ENCODE measurements around the gene RNU5B-1.

The RNU5B-1 gene

DNA sequence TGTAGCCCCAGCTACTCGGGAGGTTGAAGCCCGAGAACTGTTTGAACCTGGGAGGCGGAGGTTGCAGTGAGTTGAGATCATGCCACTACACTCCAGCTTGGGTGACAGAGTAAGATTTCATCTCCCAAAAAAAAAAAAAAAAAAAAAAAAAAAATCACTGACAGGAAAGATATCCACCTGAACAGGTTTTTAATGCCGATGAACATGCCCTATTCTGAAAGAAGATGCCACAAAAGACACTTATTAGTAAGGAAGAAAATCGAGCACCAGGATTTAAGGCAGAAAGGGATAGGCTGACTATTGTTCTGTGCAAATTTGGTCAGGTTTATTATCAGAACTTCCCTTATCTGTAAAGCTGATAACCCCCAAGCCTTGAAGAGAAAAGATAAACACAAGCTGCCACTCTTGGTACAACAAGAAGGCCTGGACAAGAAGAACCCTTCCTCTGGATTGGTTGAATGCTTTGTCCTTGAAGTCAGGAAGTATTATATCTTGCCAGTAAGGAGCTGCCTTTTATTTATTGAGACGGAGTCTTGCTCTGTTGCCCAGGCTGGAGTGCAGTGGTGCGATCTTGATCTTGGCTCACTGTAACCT is 15.1 kb upstream of the RNU5B-1 start:
- DNase-seq: no peak

DNA sequence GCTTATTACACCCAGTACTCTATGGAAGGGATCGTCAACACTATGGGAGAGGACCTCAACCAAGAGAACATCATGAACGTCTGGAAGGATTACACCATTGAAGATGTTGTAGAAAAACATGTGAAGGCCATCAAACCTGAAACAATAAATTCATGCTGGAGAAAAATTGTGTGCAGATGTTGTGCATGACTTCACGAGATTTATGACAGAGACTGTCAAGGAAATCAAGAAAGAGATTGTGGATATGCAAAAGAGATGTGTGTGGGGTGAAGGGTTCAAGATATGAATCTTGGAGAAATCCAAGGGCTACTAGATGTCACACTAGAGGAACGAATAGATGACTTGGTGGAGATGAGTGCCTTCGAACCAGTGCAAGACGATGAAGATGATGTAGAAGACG is 14.2 kb upstream of the RNU5B-1 start:
- DNase-seq: no peak

- no peak for DNase-seq
These were observed 11.4 kb upstream of the RNU5B-1 start for GRCh38 chr15:65292938-65293518.

GRCh38 chr15:65298731-65299130 is 5.7 kb upstream of the RNU5B-1 start:
- DNase-seq: no peak

- DNase-seq: no peak
These were observed 3.5 kb upstream of the RNU5B-1 start for GRCh38 chr15:65300924-65301441.

DNA sequence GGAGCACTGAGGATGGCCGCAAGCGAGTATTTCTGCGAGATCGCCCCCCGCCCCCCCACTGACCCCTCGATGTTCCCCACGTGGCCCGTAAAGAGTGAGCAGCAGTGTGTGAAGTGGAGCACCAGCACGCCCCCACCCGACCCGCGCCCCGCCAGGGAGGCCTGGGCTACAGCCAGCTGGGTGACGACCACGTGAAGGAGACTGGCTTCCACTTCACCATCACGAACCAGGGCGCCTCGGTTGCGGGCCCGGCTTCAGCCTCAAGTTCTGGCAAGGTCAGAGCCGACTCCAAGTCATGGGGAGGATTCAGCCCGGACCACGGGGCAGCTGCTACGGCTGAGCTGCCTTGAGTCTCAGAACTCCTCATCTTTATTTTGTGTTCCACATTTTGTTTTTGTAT is 2.4 kb upstream of the RNU5B-1 start:
- DNase-seq: no peak

DNA sequence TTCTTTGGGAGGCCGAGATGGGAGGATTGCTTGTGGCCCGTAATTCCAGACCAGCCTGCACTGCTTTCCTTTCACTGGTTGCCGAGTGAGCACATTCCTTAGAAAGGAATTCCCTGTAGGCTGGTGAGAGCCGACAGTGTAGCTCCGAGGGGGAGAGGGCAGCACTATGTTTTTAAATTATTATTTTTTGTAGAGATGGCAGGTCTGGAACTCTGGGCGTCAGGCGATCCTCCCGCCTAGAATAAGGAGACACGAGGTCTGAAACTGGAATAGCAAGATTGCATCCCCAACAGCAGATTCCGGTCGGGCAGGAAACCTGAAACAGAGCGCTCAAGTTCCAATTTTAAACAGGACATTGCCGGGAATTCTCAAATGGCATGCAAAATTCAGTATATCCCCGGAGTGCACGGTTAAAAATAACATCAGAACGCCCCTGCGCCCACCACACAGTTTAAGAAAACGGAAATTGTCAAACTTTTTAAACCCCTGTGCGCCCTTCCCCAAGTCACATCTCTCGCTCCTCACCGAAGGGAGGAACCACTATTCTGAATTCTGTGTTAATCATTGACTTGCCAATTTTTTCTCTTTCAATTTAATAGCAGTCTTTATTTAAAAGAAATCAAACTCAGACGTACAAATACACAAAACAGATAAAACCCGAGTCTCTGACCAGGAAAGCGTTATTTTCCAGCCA is 643 bp upstream of the RNU5B-1 start:
- DNase-seq: no peak

DNA sequence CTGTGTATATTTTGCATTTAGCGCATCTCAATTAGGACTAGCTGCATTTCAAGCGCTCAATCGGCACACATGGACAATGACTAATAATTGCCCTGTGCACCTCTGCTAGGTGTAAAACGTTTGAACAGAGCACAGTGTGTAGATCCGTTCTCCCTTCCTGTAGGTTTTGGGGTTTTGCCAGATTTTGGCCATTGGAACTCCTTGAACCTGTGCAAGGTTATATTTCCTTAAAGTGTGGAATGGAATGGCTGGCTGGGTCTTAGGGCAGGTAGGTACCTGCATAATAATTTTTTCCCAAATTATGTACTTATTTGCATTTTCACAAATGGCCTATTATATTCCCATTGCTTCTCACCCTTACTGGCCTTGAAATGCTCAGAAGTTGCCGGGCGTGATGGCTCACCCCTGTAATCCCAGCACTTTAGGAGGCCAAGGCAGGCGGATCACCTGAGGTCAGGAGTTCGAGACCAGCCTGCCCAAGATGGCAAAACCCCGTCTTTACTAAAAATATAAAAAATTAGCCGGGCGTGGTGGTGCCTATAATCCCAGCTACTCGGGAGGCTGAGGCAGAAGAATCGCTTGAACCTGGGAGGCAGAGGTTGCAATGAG is 777 bp downstream of the RNU5B-1 start:
- DNase-seq: no peak

DNA sequence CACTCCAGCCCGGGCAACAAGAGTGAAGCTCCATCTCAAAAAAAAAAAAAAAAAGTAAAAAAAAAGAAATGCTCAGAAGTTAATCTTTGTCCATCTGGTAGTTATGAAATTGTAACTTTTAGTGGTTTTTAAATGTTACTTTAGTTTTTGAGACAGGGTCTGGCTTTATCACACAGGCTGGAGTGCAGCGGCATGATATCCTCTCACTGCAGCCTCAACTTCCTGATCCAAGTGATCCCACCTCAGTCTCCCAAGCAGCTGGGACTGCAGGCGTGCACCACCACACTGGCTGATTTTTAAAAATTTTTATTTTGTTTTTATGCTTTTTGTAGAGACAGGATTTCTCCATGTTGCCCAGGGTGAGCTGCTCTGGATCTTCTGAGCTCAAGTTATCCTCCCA is 1.3 kb downstream of the RNU5B-1 start:
- DNase-seq: no peak

- DNase-seq: no peak
These were observed 2.1 kb downstream of the RNU5B-1 start for GRCh38 chr15:65306551-65306950.

GRCh38 chr15:65307978-65308377 is 3.5 kb downstream of the RNU5B-1 start:
- DNase-seq: no peak

DNA sequence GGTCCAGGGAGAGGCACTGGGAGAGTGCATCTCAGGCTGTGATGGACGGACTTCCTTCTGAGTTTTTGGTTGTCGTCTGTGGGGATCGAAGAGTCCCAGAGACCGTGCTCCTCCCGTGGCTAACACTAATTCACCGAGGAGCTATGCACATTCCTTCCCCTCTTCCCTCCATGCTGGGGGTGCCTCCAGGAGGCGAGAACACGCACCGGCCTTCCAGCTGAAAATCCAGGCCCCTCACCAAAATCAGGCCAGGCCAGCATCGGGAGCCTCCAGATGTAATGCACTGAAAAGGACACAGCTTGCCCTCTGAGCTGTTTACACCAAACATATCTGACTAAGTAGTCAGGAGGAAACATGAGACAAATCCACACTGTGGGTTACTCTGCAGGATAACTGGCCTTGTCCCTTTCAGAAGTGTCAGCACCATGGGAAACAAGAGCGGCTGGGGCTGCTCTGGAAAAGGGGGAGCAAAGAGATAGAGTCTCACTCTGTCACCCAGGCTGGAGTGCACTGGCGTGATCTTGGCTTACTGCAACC is 5.5 kb downstream of the RNU5B-1 start:
- DNase-seq: no peak

GRCh38 chr15:65310431-65311137 is 6.1 kb downstream of the RNU5B-1 start:
- no peak for DNase-seq

- DNase-seq: no peak
These were observed 7.3 kb downstream of the RNU5B-1 start for GRCh38 chr15:65311760-65312159.

GRCh38 chr15:65312400-65312916 is 8.0 kb downstream of the RNU5B-1 start:
- no peak for DNase-seq

GRCh38 chr15:65318870-65319356 is 14.4 kb downstream of the RNU5B-1 start:
- DNase-seq: peak; percentile 78 to 86

- no peak for DNase-seq
These were observed 18.6 kb downstream of the RNU5B-1 start for GRCh38 chr15:65323071-65323511.

DNA sequence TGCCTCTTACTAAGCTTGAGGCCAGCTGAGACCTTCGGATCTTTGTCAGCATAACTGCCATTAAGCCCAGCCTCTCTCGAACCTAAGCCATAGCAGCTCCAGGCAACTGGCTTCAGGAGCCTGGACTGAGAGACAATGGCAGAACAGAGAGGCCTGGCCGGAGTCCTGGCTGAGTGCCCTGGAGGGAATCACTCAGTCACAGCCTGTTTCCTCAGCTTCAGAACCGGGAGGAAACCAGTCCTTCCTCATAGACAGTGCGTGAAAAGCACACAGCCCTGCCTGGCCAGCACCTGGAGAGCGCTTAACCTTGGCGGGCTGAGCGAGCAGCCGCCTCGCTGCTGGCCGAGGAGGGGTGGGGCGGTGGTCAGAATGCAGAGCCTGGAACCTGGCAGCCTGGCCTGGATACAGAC is 21.6 kb downstream of the RNU5B-1 start:
- DNase-seq: no peak

- no peak for DNase-seq
These were observed 22.3 kb downstream of the RNU5B-1 start for GRCh38 chr15:65326818-65327217.

- no peak for DNase-seq
These were observed 23.3 kb downstream of the RNU5B-1 start for GRCh38 chr15:65327651-65328393.

DNA sequence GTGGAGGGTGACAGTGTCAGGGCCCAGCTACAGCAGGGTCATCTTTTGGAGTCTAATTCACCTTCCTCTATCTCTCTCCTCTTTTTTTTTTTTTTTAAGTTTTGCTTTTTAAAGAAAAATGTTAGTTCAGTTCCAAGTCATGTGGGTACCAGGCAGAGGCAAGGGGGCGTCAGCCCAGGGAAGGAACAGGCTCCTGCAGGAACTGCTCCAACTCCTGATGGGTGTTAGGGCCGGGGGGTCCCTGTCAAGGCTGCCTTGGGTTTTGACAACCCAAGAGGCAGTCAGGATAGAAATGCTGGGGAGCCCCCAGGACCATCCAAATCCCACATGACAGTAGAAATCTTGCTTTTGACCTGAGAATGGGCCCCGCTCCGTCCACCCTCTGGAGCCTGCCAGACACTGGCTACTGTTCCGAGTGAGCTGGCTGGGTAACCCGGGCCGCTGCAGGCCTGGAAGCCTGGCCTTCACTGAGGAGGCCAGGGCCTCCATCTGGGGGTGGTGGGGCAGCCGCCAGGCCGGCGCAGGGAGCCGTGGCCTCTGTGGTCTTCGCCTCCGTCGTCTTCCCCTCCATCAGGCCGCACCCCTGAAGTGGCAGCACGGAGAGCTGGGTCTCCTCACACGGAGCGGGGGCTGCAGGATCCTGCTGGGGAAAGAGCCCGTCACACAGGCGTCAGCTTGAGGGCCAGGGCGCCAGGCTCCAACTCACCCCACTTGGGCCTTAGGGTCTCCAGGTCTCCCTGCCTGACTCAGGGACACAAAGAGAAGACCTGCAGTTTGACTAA is 24.2 kb downstream of the RNU5B-1 start:
- DNase-seq: no peak
